DND-41 (cell line): ENCODE results near the gene OGFR.

Experiments used
- EZH2 ChIP-seq: IDR thresholded peaks from 3 replicates; pipeline ENCODE4 v1.6.1; 2012; ENCODE audit warnings: borderline replicate concordance, low read depth, mild to moderate bottlenecking, moderate library complexity, low read length, inconsistent platforms; ENCODE audit not compliant: severe bottlenecking
- TF ChIP-seq, protein P1 (sequence below): IDR thresholded peaks from 2 replicates; pipeline ENCODE4 v1.5.1; 2012; ENCODE audit warnings: borderline replicate concordance, low read length, moderate library complexity, mild to moderate bottlenecking; ENCODE audit not compliant: poor library complexity, severe bottlenecking; ENCODE audit errors: extremely low read depth

DNA sequence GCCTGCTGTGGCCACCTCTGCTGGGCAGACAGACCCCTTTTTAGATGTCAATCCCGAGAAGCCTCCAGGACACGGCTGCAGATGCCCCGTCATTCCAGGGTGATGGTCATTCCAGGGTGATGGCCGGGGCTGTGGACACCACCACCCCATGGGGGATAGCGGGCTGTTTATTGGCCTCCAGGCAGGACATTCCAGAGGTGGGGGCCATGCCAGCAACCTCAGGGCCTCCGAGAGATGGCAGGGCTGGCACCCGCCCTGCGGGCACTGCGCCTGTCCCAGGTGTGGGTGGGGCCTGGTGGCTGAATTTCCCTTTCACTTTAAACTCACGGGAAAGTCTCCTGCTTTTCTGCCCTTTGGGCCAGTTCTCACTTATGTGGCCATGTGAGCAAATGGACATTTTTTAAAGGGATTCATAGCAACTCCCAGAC is 26.7 kb downstream of the OGFR start:
- TF ChIP-seq, protein P1, sequence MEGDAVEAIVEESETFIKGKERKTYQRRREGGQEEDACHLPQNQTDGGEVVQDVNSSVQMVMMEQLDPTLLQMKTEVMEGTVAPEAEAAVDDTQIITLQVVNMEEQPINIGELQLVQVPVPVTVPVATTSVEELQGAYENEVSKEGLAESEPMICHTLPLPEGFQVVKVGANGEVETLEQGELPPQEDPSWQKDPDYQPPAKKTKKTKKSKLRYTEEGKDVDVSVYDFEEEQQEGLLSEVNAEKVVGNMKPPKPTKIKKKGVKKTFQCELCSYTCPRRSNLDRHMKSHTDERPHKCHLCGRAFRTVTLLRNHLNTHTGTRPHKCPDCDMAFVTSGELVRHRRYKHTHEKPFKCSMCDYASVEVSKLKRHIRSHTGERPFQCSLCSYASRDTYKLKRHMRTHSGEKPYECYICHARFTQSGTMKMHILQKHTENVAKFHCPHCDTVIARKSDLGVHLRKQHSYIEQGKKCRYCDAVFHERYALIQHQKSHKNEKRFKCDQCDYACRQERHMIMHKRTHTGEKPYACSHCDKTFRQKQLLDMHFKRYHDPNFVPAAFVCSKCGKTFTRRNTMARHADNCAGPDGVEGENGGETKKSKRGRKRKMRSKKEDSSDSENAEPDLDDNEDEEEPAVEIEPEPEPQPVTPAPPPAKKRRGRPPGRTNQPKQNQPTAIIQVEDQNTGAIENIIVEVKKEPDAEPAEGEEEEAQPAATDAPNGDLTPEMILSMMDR, result no peak
- TF ChIP-seq EZH2, result no peak
